Measurements from ENCODE around the gene APOBR.

APOBR gene

GRCh38 chr16:28529124-28529523 is 34.7 kb downstream of the APOBR start:
- ChIA-PET POLR2A (no interaction called here), CTCF (interaction anchor here (2.1 kb wide), 1 partner anchor 8 kb away, joined by 6 read pairs; no protein-coding TSS in a partner anchor)
- DNase-seq (ENCODE audit: extremely low spot score), result no peak
- no peak for TF ChIP-seq CTCF (IDR thresholded peaks at IDR 0.05; ENCODE audit: control extremely low read depth, extremely low read depth, low read depth, missing control alignments)

DNA sequence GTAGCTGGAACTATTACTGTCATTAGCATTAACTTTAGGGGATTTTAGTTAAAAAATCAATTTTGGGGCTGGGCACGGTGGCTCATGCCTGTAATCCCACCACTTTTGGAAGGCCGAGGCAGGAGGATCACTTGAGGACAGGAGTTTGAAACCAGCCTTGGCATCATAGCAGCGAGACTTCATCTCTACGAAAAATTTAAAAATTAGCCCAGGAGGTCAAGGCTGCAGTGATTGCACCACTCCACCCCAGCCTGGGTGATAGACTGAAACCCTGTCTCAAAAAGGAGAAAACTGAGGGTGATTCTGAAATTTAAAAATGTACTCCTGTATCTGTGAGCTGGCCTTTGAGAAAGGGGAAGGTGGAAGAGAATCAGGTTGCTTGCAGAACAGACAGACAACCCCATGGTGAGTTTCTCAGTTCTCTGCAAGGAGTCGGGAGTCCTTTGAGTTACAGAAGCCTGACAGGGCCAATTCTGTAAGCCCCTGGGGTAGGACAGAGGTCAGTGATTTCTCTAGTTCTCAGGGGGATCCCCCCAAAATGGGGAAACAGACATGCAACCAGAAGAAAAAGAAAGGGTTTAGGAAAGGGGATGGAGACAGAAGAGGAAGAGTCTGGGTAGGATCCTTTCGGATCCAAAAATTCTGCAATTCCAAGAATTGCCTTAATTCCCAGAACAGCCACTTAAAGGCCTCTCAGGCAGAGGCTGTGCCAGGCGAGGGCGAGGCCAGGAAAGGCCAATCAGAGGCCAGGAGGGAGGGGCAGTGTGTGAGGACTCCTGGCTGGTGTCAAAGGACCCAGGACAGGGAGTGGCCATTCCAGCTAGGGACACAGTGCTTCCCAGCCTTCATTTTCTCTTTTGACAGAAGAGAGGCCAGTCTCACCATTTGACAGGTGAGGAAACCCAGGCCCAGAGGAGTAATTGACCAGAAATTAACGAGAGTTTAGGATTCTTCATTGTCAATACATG is 37.6 kb downstream of the APOBR start:
- CTCF ChIA-PET, result no interaction called here
- POLR2A ChIA-PET, result no interaction called here
- no peak for DNase-seq (ENCODE audit: extremely low spot score)
- TF ChIP-seq CTCF (IDR thresholded peaks at IDR 0.05; ENCODE audit: control extremely low read depth, extremely low read depth, low read depth, missing control alignments), result no peak

- no peak for DNase-seq (ENCODE audit: extremely low spot score)
- ChIA-PET CTCF (no interaction called here), POLR2A (no interaction called here)
- no peak for TF ChIP-seq CTCF (IDR thresholded peaks at IDR 0.05; ENCODE audit: control extremely low read depth, extremely low read depth, low read depth, missing control alignments)
Observed at GRCh38 chr16:28532940-28533647, 38.7 kb downstream of the APOBR start.

- no peak for DNase-seq (ENCODE audit: extremely low spot score)
- POLR2A ChIA-PET, result no interaction called here
- TF ChIP-seq CTCF (IDR thresholded peaks at IDR 0.05; ENCODE audit: control extremely low read depth, extremely low read depth, low read depth, missing control alignments), result no peak
- CTCF ChIA-PET, result interaction anchor here (1.1 to 1.2 kb wide), 2 partner anchors 11 to 18 kb away, joined by 3 to 5 read pairs; no protein-coding TSS in a partner anchor
Observed at GRCh38 chr16:28534542-28535373, 40.3 kb downstream of the APOBR start.

DNA sequence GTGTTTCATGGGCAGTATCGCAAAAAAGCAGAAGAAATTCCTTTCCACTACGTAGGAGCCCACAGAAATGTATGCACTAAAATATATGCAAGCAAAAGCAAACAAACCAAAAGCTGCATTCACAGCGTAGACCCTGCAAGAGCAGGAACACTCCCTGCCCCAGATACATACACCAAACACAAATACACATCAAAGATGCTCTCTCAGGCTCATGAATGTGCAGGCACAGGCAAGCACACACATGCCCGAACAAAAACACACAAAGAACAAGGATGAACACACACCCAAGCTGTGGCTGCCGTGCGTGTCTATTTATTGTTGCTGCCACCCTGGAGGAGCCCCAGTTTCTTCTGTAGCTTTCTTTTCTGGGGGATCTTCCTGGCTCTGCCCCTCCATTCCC is 42.6 kb downstream of the APOBR start:
- CTCF ChIA-PET, result no interaction called here
- TF ChIP-seq CTCF (IDR thresholded peaks at IDR 0.05; ENCODE audit: control extremely low read depth, extremely low read depth, low read depth, missing control alignments), result no peak
- POLR2A ChIA-PET, result no interaction called here
- DNase-seq (ENCODE audit: extremely low spot score), result no peak

Measured in GM10248 (cell line).